HCT116 (cell line): ENCODE results near the gene THPO. TPM values are rescaled to one million over a fixed set of nuclear protein-coding genes. Genes with fewer than 3 reads are reported as not detected.

ENCODE experiments used
- ATAC-seq: fragments of 200-7000 bp; cut with Tn5 transposase; 2 replicates; pipeline ENCODE4 v1.9.1; 2020; ENCODE audit warnings: mild to moderate bottlenecking, moderate library complexity
- BruUV-seq: library from RNA; stranded (reverse); fragments of 400-500 nt; replicated peaks from 2 replicates; lab custom pipeline; 2021; lab: Mats Ljungman, UMichigan
- CTCF ChIA-PET: fragments of 300-600 bp; sonication (Branson Sonifier 250); formaldehyde crosslinking; loops from one replicate; lab custom pipeline; 2021; ENCODE audit warnings: antibody characterized with exemption; lab: Charles Lee
- POLR2A ChIA-PET: fragments of 300-600, 350-600 bp; sonication (Branson Sonifier 250); formaldehyde crosslinking; loops from one replicate; lab custom pipeline; 2021; ENCODE audit warnings: antibody characterized with exemption; lab: Charles Lee
- RAD21 ChIA-PET, 2 experiments: fragments of 300-600 bp; sonication (Branson Sonifier 250); formaldehyde crosslinking; loops; one replicate each; lab custom pipeline; 2023; ENCODE audit warnings: low total read pairs in 2 of 2; ENCODE audit not compliant: uncharacterized antibody in 2 of 2, unreplicated experiment in 2 of 2, low non-redundant PET in 1 of 2; lab: Charles Lee
- DNase-seq: peaks from one replicate; pipeline ENCODE4 v3.0.0-alpha.2; 2010; ENCODE audit warnings: low read depth, low spot score
- H2AFZ ChIP-seq: fragments of 200-600 bp; shearing (Covaris generic), sonication (generic); 2 replicates; pipeline ENCODE4 v1.6.1; 2017; ENCODE audit warnings: low read depth, mixed run types, mixed read lengths, antibody characterized with exemption, low read length; ENCODE audit not compliant: poor library complexity, severe bottlenecking
- H3K27ac ChIP-seq: 2 replicates; pipeline ENCODE4 v1.5.1; 2012; ENCODE audit warnings: low read depth, low read length
- H3K27me3 ChIP-seq: fragments of 200-600 bp; sonication (generic); 2 replicates; pipeline ENCODE4 v1.6.1; 2016; ENCODE audit warnings: mixed run types, low read length, mixed read lengths; ENCODE audit not compliant: insufficient read depth
- H3K36me3 ChIP-seq, 2 experiments: fragments of 200-500 bp in 1 of 2; fragments of 200-600 bp in 1 of 2; sonication (Bioruptor generic) in 1 of 2; sonication (generic) in 1 of 2; 2 replicates each; pipeline versions ENCODE4 v1.5.1 to v1.6.1; 2014 to 2016; ENCODE audit warnings: low read length in 2 of 2, inconsistent platforms in 1 of 2, mixed read lengths in 1 of 2, mixed run types in 1 of 2; ENCODE audit not compliant: insufficient read depth in 2 of 2, control insufficient read depth in 1 of 2
- H3K4me1 ChIP-seq, 2 experiments: fragments of 200-600 bp in 1 of 2; sonication (generic) in 1 of 2; 2 replicates each; pipeline versions ENCODE4 v1.5.1 to v1.6.1; 2012 to 2017; ENCODE audit warnings: low read length in 2 of 2, inconsistent platforms in 1 of 2, mild to moderate bottlenecking in 1 of 2, mixed read lengths in 1 of 2, mixed run types in 1 of 2, moderate library complexity in 1 of 2; ENCODE audit not compliant: insufficient read depth in 2 of 2, control insufficient read depth in 1 of 2
- H3K4me2 ChIP-seq: fragments of 200-600 bp; sonication (generic); 2 replicates; pipeline ENCODE4 v1.6.1; 2017; ENCODE audit warnings: mixed run types, low read length, mixed read lengths
- H3K4me3 ChIP-seq, 2 experiments: fragments of 200-600 bp in 1 of 2; sonication (generic) in 1 of 2; replicated peaks in 1 of 2; 2 replicates each; pipeline ENCODE4 v1.5.1; 2011 to 2016; ENCODE audit warnings: low read length in 2 of 2, control low read depth in 1 of 2, low read depth in 1 of 2, mild to moderate bottlenecking in 1 of 2, mixed read lengths in 1 of 2, mixed run types in 1 of 2
- H3K79me2 ChIP-seq: fragments of 200-600 bp; sonication (generic); 2 replicates; pipeline ENCODE4 v1.6.1; 2017; ENCODE audit warnings: mild to moderate bottlenecking, mixed run types, low read length, moderate library complexity, mixed read lengths; ENCODE audit not compliant: insufficient read depth
- H3K9ac ChIP-seq: fragments of 200-600 bp; sonication (generic); 2 replicates; pipeline ENCODE4 v1.6.1; 2016; ENCODE audit warnings: low read length, mixed read lengths
- H3K9me2 ChIP-seq: fragments of 200-600 bp; sonication (generic), shearing (Covaris generic); 2 replicates; pipeline ENCODE4 v1.6.1; 2017; ENCODE audit warnings: mixed run types, mild to moderate bottlenecking, moderate library complexity; ENCODE audit not compliant: insufficient read depth
- H3K9me3 ChIP-seq, 2 experiments: fragments of 200-500 bp in 1 of 2; fragments of 200-600 bp in 1 of 2; sonication (Bioruptor generic) in 1 of 2; sonication (generic) in 1 of 2; 2 replicates each; pipeline ENCODE4 v1.6.1; 2014 to 2017; ENCODE audit warnings: low read length in 2 of 2, mixed read lengths in 2 of 2, inconsistent platforms in 1 of 2, low read depth in 1 of 2, mild to moderate bottlenecking in 1 of 2, mixed run types in 1 of 2, moderate library complexity in 1 of 2; ENCODE audit not compliant: control insufficient read depth in 1 of 2, insufficient read depth in 1 of 2
- H4K20me1 ChIP-seq: fragments of 200-600 bp; sonication (generic), shearing (Covaris generic); 2 replicates; pipeline ENCODE4 v1.6.1; 2017; ENCODE audit warnings: mixed run types, mild to moderate bottlenecking, moderate library complexity; ENCODE audit not compliant: insufficient read depth
- CEBPB ChIP-seq: IDR thresholded peaks from 2 replicates; pipeline ENCODE4 v1.6.1; 2012; ENCODE audit warnings: low read depth
- EGR1 ChIP-seq: IDR thresholded peaks from 2 replicates; pipeline ENCODE4 v1.6.1; 2012; ENCODE audit warnings: low read depth
- ELF1 ChIP-seq: IDR thresholded peaks from 2 replicates; pipeline ENCODE4 v1.6.1; 2012; ENCODE audit warnings: low read depth, borderline replicate concordance
- EZH2 ChIP-seq: fragments of 200-600 bp; sonication (generic); IDR thresholded peaks from 2 replicates; pipeline ENCODE4 v1.6.1; 2017; ENCODE audit warnings: antibody characterized with exemption, mixed run types
- EZH2phosphoT487 ChIP-seq: fragments of 200-600 bp; IDR thresholded peaks from 2 replicates; pipeline ENCODE4 v1.6.1; 2018; ENCODE audit warnings: antibody characterized with exemption, borderline replicate concordance
- FOSL1 ChIP-seq: IDR thresholded peaks from 2 replicates; pipeline ENCODE4 v1.6.1; 2012; ENCODE audit warnings: low read depth
- MAX ChIP-seq: IDR thresholded peaks from 2 replicates; pipeline ENCODE4 v1.6.1; 2012
- POLR2AphosphoS5 ChIP-seq: IDR thresholded peaks from 2 replicates; pipeline ENCODE4 v1.6.1; 2011; ENCODE audit warnings: mild to moderate bottlenecking, low read depth, low read length, moderate library complexity
- SIN3A ChIP-seq: IDR thresholded peaks from 2 replicates; pipeline ENCODE4 v1.6.1; 2012; ENCODE audit warnings: low read depth
- SRF ChIP-seq: IDR thresholded peaks from 2 replicates; pipeline ENCODE4 v1.6.1; 2012; ENCODE audit warnings: low read depth
- TCF7L2 ChIP-seq: IDR thresholded peaks from 2 replicates; pipeline ENCODE4 v1.7.0; 2011; ENCODE audit warnings: borderline replicate concordance, inconsistent platforms; ENCODE audit not compliant: insufficient read depth, insufficient read length; ENCODE audit errors: extremely low read depth
- YY1 ChIP-seq: IDR thresholded peaks from 2 replicates; pipeline ENCODE4 v1.6.1; 2011; ENCODE audit warnings: low read length, low read depth, moderate library complexity, mild to moderate bottlenecking; ENCODE audit not compliant: insufficient replicate concordance; ENCODE audit errors: extremely low read depth
- ZNF274 ChIP-seq: fragments of 200-500 bp; sonication (Bioruptor generic); IDR thresholded peaks from 2 replicates; pipeline ENCODE4 v1.6.1; 2014; ENCODE audit warnings: mild to moderate bottlenecking, low read depth, low read length, inconsistent platforms
- intact Hi-C: fragments of 100-400 bp; cut with micrococcal nuclease; formaldehyde crosslinking; loops from 2 replicates; pipeline ENCODE4 v1.10.0; 2022
- total RNA-seq: library from RNA; stranded (reverse); gene quantifications from one replicate; pipeline ENCODE4 v1.2.1, GENCODE V29; 2021; ENCODE audit not compliant: unreplicated experiment
- TF ChIP-seq, protein P1 (sequence below): IDR thresholded peaks from 2 replicates; pipeline ENCODE4 v1.6.1; 2012; ENCODE audit warnings: low read depth
- TF ChIP-seq, protein P2 (sequence below): IDR thresholded peaks from 2 replicates; pipeline ENCODE4 v1.6.1; 2011; ENCODE audit warnings: mild to moderate bottlenecking, low read length, moderate library complexity; ENCODE audit not compliant: insufficient replicate concordance; ENCODE audit errors: extremely low read depth

THPO gene
- total RNA-seq, 1 experiment from 2014 or later = not detected

GRCh38 chr3:184382326-184383032, 4.5 kb upstream of the THPO start:
- H3K79me2 ChIP-seq = no peaks in the 10 kb centered on the region
- peaks cover 4 to 20% of the 10 kb centered on the region in 2 experiments; a peak in 2 of 4 replicates for H3K4me1 ChIP-seq
- ChIA-PET CTCF (no interaction called here), POLR2A (no interaction called here), RAD21 (no interaction called here)
- no peaks in the 10 kb centered on the region for H3K27me3 ChIP-seq
- H3K27ac ChIP-seq = no peak overlapping the region
- H3K36me3 ChIP-seq = no peaks in the 10 kb centered on the region
- no peaks in the 10 kb centered on the region for H3K9me2 ChIP-seq
- no peak for ATAC-seq
- intact Hi-C loops = no loop called here
- no peak overlapping the region for H2AFZ ChIP-seq
- H4K20me1 ChIP-seq = no peaks in the 10 kb centered on the region
- H3K9ac ChIP-seq = no peak overlapping the region
- H3K4me2 ChIP-seq = no peak overlapping the region
- TF ChIP-seq POLR2AphosphoS5 (no peak), TCF7L2 (no peak), EZH2 (no peak), CEBPB (no peak), MAX (no peak), YY1 (no peak), EZH2phosphoT487 (no peak), SRF (no peak), ELF1 (no peak), EGR1 (no peak), ZNF274 (no peak), SIN3A (no peak), FOSL1 (no peak)
- TF ChIP-seq, protein P1, sequence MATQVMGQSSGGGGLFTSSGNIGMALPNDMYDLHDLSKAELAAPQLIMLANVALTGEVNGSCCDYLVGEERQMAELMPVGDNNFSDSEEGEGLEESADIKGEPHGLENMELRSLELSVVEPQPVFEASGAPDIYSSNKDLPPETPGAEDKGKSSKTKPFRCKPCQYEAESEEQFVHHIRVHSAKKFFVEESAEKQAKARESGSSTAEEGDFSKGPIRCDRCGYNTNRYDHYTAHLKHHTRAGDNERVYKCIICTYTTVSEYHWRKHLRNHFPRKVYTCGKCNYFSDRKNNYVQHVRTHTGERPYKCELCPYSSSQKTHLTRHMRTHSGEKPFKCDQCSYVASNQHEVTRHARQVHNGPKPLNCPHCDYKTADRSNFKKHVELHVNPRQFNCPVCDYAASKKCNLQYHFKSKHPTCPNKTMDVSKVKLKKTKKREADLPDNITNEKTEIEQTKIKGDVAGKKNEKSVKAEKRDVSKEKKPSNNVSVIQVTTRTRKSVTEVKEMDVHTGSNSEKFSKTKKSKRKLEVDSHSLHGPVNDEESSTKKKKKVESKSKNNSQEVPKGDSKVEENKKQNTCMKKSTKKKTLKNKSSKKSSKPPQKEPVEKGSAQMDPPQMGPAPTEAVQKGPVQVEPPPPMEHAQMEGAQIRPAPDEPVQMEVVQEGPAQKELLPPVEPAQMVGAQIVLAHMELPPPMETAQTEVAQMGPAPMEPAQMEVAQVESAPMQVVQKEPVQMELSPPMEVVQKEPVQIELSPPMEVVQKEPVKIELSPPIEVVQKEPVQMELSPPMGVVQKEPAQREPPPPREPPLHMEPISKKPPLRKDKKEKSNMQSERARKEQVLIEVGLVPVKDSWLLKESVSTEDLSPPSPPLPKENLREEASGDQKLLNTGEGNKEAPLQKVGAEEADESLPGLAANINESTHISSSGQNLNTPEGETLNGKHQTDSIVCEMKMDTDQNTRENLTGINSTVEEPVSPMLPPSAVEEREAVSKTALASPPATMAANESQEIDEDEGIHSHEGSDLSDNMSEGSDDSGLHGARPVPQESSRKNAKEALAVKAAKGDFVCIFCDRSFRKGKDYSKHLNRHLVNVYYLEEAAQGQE = no peak
- TF ChIP-seq, protein P2, sequence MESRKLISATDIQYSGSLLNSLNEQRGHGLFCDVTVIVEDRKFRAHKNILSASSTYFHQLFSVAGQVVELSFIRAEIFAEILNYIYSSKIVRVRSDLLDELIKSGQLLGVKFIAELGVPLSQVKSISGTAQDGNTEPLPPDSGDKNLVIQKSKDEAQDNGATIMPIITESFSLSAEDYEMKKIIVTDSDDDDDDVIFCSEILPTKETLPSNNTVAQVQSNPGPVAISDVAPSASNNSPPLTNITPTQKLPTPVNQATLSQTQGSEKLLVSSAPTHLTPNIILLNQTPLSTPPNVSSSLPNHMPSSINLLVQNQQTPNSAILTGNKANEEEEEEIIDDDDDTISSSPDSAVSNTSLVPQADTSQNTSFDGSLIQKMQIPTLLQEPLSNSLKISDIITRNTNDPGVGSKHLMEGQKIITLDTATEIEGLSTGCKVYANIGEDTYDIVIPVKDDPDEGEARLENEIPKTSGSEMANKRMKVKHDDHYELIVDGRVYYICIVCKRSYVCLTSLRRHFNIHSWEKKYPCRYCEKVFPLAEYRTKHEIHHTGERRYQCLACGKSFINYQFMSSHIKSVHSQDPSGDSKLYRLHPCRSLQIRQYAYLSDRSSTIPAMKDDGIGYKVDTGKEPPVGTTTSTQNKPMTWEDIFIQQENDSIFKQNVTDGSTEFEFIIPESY = no peak
- BruUV-seq = no TSS peak
- H3K9me3 ChIP-seq = no peaks in the 10 kb centered on the region
- DNase-seq = no peak
- no peak overlapping the region for H3K4me3 ChIP-seq
